Endothelial cell (in vitro differentiated cells): ENCODE measurements around the gene DOCK11. TPM values are rescaled to one million over a fixed set of nuclear protein-coding genes. Genes with fewer than 3 reads are reported as not detected.
"Not testable (repeated sequence)": the region's sequence is repeated elsewhere in the genome, so short reads cannot be mapped to it uniquely, and the experiment has no call there.

Source experiments
- DNase-seq: peaks from one replicate; pipeline ENCODE4 v3.0.0; 2021; ENCODE audit warnings: low spot score
- H3K27ac Mint-ChIP-seq: one replicate; pipeline ENCODE4 v1.8.0; 2021; ENCODE audit warnings: mixed read lengths, inconsistent platforms; ENCODE audit not compliant: unreplicated experiment
- H3K27me3 Mint-ChIP-seq: one replicate; pipeline ENCODE4 v1.8.0; 2021; ENCODE audit warnings: mild to moderate bottlenecking, moderate library complexity, mixed read lengths, inconsistent platforms; ENCODE audit not compliant: unreplicated experiment
- H3K36me3 Mint-ChIP-seq: one replicate; pipeline ENCODE4 v1.8.0; 2021; ENCODE audit warnings: mild to moderate bottlenecking, low read depth, mixed read lengths, inconsistent platforms; ENCODE audit not compliant: unreplicated experiment
- H3K4me1 Mint-ChIP-seq: one replicate; pipeline ENCODE4 v1.8.0; 2021; ENCODE audit warnings: mild to moderate bottlenecking, mixed read lengths, inconsistent platforms; ENCODE audit not compliant: unreplicated experiment
- H3K4me3 Mint-ChIP-seq: one replicate; pipeline ENCODE4 v1.8.0; 2021; ENCODE audit warnings: mild to moderate bottlenecking, mixed read lengths, inconsistent platforms; ENCODE audit not compliant: unreplicated experiment
- H3K9me3 Mint-ChIP-seq: one replicate; pipeline ENCODE4 v1.8.0; 2021; ENCODE audit warnings: mixed read lengths, inconsistent platforms; ENCODE audit not compliant: unreplicated experiment
- total RNA-seq: library from RNA; stranded (reverse); fragmentation: NEBNext Ultra II Directional; extraction: Animal tissue kit (Norgen Biotek cat#: 25700); gene quantifications from one replicate; pipeline ENCODE4 v1.2.1, GENCODE V29; 2021; ENCODE audit not compliant: unreplicated experiment
- TF ChIP-seq, protein P1 (sequence below): fragments of 200-600 bp; sonication (generic); IDR thresholded peaks from one replicate; pipeline ENCODE4 v1.5.0; 2021; ENCODE audit warnings: antibody characterized with exemption; ENCODE audit not compliant: unreplicated experiment

Gene DOCK11
- total RNA-seq, 1 donor from 2014 or later = 10.9 TPM

DNA sequence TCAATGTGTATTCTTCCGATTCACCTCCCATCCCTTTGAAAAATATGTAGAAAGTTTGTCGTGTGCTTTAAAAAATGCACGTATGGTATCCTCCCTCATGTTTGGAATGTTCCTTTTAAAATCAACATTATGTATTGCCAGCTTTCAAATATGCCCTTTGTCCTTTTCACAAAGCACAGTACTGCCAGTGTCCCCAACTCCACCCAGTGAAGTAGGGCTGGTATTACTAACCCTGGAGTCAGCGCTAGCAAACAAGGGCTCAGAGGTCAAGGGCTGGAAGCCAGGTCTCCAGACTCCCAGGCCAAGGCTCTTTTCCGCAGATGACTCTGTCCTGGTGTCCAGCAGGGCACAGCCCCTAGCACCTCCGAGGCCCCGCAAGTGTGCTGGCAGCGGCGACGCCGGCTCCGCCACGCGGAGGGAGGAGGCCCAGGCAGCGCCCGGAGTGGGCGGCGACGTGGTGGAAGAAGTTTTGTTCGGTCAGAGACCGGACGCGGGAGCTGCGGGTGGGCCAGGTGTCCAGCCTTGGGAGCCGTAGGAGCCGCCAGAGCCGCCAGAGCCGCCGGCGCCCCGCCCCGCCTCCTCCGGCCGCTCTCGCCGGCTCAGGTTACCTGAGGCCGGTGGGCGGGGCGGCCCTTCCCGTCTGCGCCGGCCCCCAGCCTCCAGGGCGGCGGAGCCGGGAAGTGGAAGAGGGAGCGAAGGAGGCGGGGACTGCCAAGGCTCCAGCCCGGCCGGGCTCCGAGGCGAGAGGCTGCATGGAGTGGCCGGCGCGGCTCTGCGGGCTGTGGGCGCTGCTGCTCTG, 231.5 kb downstream of the DOCK11 start, which contains the start of gene IL13RA1:
TSS of gene IL13RA1 (plus strand) at position 720 of the 799 bp plus-strand sequence. CDS start at position 753, 33 bp downstream.
- H3K4me1 Mint-ChIP-seq = peaks cover 11% of the 10 kb centered on the region
- TF ChIP-seq, protein P1, sequence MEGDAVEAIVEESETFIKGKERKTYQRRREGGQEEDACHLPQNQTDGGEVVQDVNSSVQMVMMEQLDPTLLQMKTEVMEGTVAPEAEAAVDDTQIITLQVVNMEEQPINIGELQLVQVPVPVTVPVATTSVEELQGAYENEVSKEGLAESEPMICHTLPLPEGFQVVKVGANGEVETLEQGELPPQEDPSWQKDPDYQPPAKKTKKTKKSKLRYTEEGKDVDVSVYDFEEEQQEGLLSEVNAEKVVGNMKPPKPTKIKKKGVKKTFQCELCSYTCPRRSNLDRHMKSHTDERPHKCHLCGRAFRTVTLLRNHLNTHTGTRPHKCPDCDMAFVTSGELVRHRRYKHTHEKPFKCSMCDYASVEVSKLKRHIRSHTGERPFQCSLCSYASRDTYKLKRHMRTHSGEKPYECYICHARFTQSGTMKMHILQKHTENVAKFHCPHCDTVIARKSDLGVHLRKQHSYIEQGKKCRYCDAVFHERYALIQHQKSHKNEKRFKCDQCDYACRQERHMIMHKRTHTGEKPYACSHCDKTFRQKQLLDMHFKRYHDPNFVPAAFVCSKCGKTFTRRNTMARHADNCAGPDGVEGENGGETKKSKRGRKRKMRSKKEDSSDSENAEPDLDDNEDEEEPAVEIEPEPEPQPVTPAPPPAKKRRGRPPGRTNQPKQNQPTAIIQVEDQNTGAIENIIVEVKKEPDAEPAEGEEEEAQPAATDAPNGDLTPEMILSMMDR = no peak
- peak within 1 kb of the TSS; percentile 40 for H3K27ac Mint-ChIP-seq
- H3K9me3 Mint-ChIP-seq = no peaks in the 10 kb centered on the region
- H3K4me3 Mint-ChIP-seq = peak within 1 kb of the TSS; percentile 80
- H3K27me3 Mint-ChIP-seq = no peaks in the 10 kb centered on the region
- peak; percentile 75 for DNase-seq
- H3K36me3 Mint-ChIP-seq = peaks cover 4% of the 10 kb centered on the region

DNA sequence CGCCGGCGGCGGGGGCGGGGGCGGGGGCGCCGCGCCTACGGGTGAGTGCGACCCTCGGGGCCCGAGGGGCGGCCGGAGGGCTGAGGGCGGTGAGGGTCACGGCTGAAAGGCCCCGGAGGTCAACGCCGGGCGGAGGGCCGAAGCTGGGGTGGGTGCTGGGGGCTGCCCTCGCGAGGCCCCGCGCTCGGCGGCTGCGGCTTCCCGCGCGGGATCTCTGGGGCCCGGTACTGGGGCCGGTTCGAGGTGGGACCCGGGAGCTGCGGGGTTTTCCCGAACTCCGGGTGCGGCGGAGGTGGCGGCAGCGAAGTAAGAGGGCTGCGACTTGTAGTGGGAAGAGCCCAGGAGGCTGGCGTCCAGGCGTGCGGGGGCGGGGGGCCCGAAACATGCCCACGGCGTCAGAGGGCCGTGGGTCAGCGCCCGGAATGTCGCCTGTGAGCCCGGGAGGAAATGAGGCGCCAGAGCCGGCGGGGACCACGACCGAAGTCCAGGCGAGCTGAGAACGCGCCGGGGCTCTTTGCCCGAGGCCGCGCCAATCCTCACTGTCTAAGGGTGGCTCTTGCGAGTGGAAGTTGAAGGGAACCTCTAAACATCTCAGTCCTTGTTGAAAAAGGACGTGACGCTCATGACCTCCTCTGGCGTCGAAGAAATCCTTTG, 232.2 kb downstream of the DOCK11 start:
- no peaks in the 10 kb centered on the region for H3K9me3 Mint-ChIP-seq
- TF ChIP-seq, protein P1 = no peak
- peaks cover 3% of the 10 kb centered on the region for H3K36me3 Mint-ChIP-seq
- peaks cover 1% of the 10 kb centered on the region for H3K27me3 Mint-ChIP-seq
- peaks cover 11% of the 10 kb centered on the region for H3K4me1 Mint-ChIP-seq
- peak overlapping the region; percentile 80 for H3K4me3 Mint-ChIP-seq
- DNase-seq = peak; percentile 15
- no peak overlapping the region for H3K27ac Mint-ChIP-seq

DNA sequence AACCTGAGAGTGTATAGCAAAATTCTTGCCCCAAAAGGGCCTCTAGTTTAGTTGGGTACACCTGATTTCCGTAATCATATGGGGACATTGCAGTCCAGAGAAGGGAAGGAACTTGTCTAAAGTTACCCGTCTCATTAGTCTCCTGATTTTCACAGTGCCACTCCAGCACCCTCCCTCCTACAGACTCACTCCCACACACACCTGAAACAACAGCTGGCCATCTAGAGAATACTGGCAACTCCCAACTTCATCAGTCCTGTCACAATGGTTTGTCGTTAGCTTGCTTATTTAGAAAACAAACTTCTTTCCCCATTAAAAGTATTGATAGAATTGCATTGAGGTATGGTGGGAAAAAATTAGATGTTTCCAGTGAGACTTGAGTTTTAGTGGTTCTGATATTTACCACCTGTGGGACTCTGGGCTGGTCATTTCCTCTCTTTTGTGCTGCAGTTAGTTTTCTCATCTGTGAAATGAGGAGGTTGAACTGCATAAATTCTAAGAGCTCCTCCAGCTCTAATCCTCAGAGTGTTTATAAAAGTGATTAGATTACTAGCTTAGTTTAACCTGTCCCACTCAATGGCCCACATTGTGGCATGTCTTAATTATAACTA, 233.5 kb downstream of the DOCK11 start:
- TF ChIP-seq, protein P1 = no peak
- H3K27me3 Mint-ChIP-seq = peaks cover 1% of the 10 kb centered on the region
- H3K9me3 Mint-ChIP-seq = no peaks in the 10 kb centered on the region
- peaks cover 11% of the 10 kb centered on the region for H3K4me1 Mint-ChIP-seq
- no peak for DNase-seq
- no peak overlapping the region for H3K27ac Mint-ChIP-seq
- H3K4me3 Mint-ChIP-seq = no peak overlapping the region
- peaks cover 3% of the 10 kb centered on the region for H3K36me3 Mint-ChIP-seq

DNA sequence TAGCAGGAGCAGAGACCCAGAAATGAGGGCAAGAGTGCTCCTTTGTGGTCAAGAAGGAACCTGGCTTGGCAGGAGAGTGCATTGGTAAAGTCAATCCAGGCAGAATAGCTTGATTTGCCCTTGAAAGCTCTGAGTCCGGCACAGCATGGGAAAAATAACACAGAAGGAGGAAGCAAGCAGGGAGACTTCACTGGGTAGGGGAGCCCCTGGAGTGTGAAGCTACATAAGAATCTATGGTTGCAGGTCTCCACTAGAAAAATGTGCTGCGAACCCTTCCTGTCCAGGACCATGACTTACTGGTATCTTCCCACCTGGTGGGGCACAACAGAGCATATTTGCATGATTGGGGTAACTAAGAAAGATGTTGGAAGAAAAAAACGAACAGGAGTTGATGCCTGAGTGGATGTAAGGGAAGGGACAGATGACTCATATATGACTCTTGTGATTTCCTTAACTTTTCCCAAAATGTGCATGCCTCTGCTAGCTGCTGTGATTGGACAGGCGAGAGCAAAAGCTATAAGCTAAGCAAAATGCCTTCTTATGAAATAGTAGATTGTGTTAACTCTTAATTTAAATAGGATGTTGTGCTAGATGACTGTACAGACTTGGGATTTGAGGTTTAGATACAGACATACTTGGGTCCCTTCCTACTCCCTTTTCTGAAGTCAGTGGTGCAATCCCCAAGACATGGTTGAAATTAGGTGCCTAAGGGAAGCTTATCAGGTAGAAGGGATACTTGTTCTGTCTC, 235.1 kb downstream of the DOCK11 start:
- H3K36me3 Mint-ChIP-seq = peaks cover 3% of the 10 kb centered on the region
- no peak overlapping the region for H3K27ac Mint-ChIP-seq
- H3K9me3 Mint-ChIP-seq = no peaks in the 10 kb centered on the region
- DNase-seq = no peak
- no peak overlapping the region for H3K4me3 Mint-ChIP-seq
- peaks cover 1% of the 10 kb centered on the region for H3K27me3 Mint-ChIP-seq
- TF ChIP-seq, protein P1 = no peak
- peaks cover 11% of the 10 kb centered on the region for H3K4me1 Mint-ChIP-seq

DNA sequence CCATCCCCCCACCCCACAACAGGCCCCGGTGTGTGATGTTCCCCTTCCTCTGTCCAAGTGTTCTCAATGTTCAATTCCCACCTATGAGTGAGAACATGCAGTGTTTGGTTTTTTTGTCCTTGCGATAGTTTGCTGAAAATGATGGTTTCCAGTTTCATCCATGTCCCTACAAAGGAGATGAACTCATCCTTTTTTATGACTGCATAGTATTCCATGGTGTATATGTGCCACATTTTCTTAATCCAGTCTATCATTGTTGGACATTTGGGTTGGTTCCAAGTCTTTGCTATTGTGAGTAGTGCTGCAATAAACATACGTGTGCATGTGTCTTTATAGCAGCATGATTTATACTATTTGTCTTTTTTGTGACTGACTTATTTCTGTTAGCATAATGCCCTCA, 236.9 kb downstream of the DOCK11 start:
- H3K9me3 Mint-ChIP-seq, H3K36me3 Mint-ChIP-seq, H3K27ac Mint-ChIP-seq, H3K4me3 Mint-ChIP-seq, DNase-seq, H3K27me3 Mint-ChIP-seq: not testable (repeated sequence)
- H3K4me1 Mint-ChIP-seq = peaks cover 11% of the 10 kb centered on the region
